ENCODE measurements around the gene KRTAP12-4. TPM values are rescaled to one million over a fixed set of nuclear protein-coding genes. Genes with fewer than 3 reads are reported as not detected.

KRTAP12-4 gene
- total RNA-seq, 4 donors from 2014 or later, result not detected

DNA sequence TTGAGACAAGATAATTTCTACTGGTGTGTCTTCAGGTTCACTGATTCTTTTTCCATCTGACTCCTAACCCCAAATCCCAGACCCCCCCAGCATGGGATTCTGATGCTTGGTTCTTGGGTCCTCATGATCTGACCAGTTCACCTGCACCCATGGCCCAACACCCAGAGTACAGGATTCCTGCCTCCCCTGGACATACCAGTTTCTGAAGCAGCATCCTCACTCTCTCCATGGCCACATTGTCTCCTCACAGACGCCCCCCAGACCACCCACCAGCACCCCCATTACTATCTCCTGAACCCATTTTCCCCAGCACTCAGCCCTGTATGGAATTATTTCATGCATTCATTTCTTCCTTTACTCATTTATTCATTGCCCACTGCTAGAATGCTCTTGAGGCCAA is 2.4 kb upstream of the KRTAP12-4 start:
- Histone ChIP-seq H3K9me3 (peaks cover 0 to 10% (median 0%) of the 10 kb centered on the region in 3 donors), H3K27ac (no peak overlapping the region), H3K27me3 (peaks cover 42% of the 10 kb centered on the region), H3K4me1 (no peaks in the 10 kb centered on the region), H3K36me3 (no peaks in the 10 kb centered on the region), H3K4me3 (no peak overlapping the region)
- no peak for ATAC-seq
- WGBS, 2 donors (ENCODE audit: low coverage in 1 of 2), result 25 to 29% methylated on average over 1 of the region's 1 CpG
- TF ChIP-seq EP300 (IDR thresholded peaks at IDR 0.05) (no peak), POLR2A (IDR thresholded peaks at IDR 0.05) (no peak), POLR2AphosphoS5 (IDR thresholded peaks at IDR 0.05) (no peak)
- TF ChIP-seq, protein P1, sequence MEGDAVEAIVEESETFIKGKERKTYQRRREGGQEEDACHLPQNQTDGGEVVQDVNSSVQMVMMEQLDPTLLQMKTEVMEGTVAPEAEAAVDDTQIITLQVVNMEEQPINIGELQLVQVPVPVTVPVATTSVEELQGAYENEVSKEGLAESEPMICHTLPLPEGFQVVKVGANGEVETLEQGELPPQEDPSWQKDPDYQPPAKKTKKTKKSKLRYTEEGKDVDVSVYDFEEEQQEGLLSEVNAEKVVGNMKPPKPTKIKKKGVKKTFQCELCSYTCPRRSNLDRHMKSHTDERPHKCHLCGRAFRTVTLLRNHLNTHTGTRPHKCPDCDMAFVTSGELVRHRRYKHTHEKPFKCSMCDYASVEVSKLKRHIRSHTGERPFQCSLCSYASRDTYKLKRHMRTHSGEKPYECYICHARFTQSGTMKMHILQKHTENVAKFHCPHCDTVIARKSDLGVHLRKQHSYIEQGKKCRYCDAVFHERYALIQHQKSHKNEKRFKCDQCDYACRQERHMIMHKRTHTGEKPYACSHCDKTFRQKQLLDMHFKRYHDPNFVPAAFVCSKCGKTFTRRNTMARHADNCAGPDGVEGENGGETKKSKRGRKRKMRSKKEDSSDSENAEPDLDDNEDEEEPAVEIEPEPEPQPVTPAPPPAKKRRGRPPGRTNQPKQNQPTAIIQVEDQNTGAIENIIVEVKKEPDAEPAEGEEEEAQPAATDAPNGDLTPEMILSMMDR (IDR thresholded peaks at IDR 0.05), result no peak

DNA sequence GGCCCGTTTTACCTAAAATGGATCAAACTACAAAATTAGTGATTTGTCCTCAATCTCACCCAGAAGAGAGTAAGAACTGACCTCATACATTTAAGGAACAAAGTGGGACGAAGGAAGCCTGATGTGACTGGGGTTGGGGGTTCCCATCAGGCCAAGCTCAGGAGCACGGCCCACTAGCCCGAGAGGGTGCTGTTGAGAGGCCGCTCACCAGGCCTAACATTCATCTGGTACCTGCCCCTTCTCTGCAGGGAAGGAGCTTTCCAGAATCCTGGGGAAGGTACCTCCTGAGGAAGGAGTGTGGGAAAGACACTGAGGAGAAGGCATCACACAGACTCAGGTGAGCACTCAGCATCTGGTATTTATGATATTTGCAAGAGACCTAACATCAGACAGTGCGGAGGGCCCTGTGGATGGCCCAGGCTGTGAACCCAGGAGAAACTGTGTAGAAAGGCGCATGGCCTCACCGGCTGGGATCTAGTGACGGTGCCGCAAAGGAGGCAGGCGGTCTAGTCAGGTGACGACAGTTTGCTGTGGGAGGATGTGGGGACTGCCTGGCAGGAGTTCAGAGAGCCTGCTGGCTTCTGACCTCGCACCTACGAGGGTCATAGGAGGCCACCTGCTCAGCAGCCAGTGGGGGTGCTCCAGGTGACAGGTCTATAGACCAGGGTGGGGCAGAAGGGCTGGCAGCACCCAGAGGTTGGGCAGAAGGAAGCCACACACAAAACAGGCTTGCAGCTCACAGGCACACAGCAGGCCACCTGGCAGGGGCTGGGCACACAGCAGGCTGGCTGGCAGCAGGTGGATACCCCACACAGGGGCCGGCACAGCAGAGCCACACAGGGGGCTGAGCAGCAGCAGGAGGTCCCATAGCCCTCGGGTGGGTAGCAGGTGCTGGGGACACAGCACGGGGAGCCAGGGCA is 543 bp downstream of the KRTAP12-4 start:
- Histone ChIP-seq H3K36me3 (no peaks in the 10 kb centered on the region), H3K27ac (no peak overlapping the region), H3K4me1 (no peaks in the 10 kb centered on the region), H3K27me3 (peaks cover 49% of the 10 kb centered on the region), H3K9me3 (peaks cover 0 to 10% (median 0%) of the 10 kb centered on the region in 3 donors), H3K4me3 (no peak overlapping the region)
- WGBS, 2 donors (ENCODE audit: low coverage in 1 of 2), result 62 to 78% methylated on average over 4 to 7 of the region's 17 CpGs
- ATAC-seq, result no peak
- TF ChIP-seq POLR2A (IDR thresholded peaks at IDR 0.05) (no peak), POLR2AphosphoS5 (IDR thresholded peaks at IDR 0.05) (no peak), EP300 (IDR thresholded peaks at IDR 0.05) (no peak)
- TF ChIP-seq, protein P1 (IDR thresholded peaks at IDR 0.05), result no peak

DNA sequence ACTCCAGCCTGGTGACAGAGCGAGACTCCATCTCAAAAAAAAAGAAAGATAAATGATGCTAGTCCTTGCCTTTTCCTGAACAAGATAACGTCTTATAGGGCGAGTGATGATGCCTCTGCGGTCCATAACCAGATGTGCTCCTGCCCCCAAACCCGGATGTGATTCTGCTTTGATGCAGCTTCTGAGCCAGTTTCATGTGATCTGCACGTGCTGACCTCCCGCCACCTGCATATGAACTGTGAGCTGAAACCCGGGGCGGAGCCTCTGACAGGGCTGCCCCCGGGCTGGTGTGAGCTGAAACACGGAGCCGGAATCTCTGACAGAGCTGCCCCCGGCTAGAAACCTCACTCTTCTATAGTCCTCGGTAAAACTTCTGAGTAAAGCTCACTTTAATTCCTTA is 1.3 kb downstream of the KRTAP12-4 start:
- no peaks in the 10 kb centered on the region for H3K4me1 ChIP-seq
- H3K27ac ChIP-seq, result no peak overlapping the region
- H3K36me3 ChIP-seq, result no peaks in the 10 kb centered on the region
- no peak overlapping the region for H3K4me3 ChIP-seq
- no peak for ATAC-seq
- 39 to 43% methylated on average over 2 to 11 of the region's 14 CpGs for WGBS, 2 donors (ENCODE audit: low coverage in 1 of 2)
- H3K9me3 ChIP-seq, result peaks cover 0 to 10% (median 0%) of the 10 kb centered on the region in 3 donors
- peaks cover 49% of the 10 kb centered on the region for H3K27me3 ChIP-seq
- no peak for TF ChIP-seq POLR2AphosphoS5 (IDR thresholded peaks at IDR 0.05)
- TF ChIP-seq EP300 (IDR thresholded peaks at IDR 0.05), result no peak
- TF ChIP-seq, protein P1 (IDR thresholded peaks at IDR 0.05), result no peak

DNA sequence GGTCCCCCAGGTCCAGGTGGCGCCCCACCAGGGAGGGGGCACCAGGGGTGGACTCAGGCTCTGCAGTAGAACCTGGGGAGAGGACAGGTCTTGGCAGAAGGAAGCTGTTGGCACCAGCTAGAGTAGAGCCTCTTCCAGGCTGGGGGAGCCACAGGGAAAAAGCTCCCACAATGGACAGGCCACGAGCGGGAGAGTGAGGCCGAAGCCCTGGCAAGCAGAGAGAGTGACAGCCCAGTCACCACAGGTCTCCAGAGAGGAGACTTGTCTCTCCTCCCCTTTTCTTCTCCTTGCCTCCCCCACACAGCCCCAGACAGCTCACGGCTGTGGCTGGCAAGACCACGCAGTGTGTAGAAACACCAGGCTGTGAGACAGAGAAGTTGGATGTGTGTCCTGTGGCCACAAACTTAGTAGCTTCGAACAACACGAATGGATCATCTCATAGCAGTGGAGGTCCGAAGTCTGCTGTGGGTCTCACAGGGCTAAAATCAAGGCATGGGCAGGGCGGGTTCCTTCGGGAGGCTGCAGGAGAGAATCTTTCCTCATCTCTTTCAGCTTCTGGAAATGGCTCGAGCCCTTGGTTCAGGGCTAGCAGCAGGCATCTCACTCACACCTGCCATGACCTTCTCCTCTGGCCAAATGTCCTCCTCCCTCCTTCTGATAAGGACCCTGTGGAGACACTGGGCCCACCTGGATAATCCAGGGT is 3.3 kb downstream of the KRTAP12-4 start:
- no peak for ATAC-seq
- H3K4me1 ChIP-seq, result no peaks in the 10 kb centered on the region
- WGBS, 2 donors (ENCODE audit: low coverage in 1 of 2), result 61 to 100% methylated on average over 2 to 3 of the region's 12 CpGs
- peaks cover 55% of the 10 kb centered on the region for H3K27me3 ChIP-seq
- TF ChIP-seq EP300 (IDR thresholded peaks at IDR 0.05) (no peak), POLR2AphosphoS5 (IDR thresholded peaks at IDR 0.05) (no peak), POLR2A (IDR thresholded peaks at IDR 0.05) (no peak)
- TF ChIP-seq, protein P1 (IDR thresholded peaks at IDR 0.05), result no peak
- H3K36me3 ChIP-seq, result no peaks in the 10 kb centered on the region
- no peak overlapping the region for H3K4me3 ChIP-seq
- H3K27ac ChIP-seq, result no peak overlapping the region
- no peaks in the 10 kb centered on the region for H3K9me3 ChIP-seq
